GM12892 (cell line): Measurements from ENCODE around the gene TXNRD1.

Experiments
- POLR2A ChIP-seq: IDR thresholded peaks from 2 replicates; pipeline ENCODE4 v1.6.1; 2011; ENCODE audit warnings: low read depth, low read length, control low read depth
- POLR2AphosphoS5 ChIP-seq: IDR thresholded peaks from 2 replicates; pipeline ENCODE4 v1.6.1; 2011; ENCODE audit warnings: low read depth, low read length, control low read depth
- TAF1 ChIP-seq: IDR thresholded peaks from 2 replicates; pipeline ENCODE4 v1.6.1; 2011; ENCODE audit warnings: low read depth, mild to moderate bottlenecking, control low read depth, low read length, borderline replicate concordance

DNA sequence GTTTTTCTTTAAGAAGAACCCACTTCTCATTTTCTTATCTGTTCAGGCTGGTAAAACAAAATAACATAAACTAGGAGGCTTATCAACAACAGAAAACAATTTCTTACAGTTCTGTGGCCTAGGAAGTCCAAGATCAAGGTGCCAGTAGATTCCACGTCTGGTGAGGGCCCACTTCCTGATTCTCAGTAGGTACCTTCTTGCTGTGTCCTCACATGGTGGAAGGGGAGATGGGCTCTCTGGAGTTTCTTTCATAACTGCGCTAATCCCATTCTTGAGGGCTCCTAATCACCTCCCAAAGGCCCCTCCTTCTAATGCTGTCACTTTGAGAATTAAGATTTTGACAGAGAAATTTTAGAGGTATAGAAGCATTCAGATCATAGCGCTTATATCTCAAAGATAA lies 33.4 kb downstream of the TXNRD1 start:
- TF ChIP-seq POLR2AphosphoS5 (no peak), POLR2A (no peak), TAF1 (no peak)
